Right lobe of liver (tissue), 6 donors: Measurements from ENCODE around the gene CHL1. TPM values are rescaled to one million over a fixed set of nuclear protein-coding genes. Genes with fewer than 3 reads are reported as not detected.

Experiments
- ATAC-seq, 4 donors: fragments of 200-7000 bp; cut with Tn5 transposase; one replicate each; pipeline ENCODE4 v1.9.1; 2020; ENCODE audit warnings: mild to moderate bottlenecking in 4 of 4, moderate library complexity in 4 of 4
- DNase-seq, 3 donors: peaks; one replicate each; pipeline ENCODE4 v3.0.0-alpha.2; 2020
- H3K27ac ChIP-seq, 3 donors: fragments of 200-600 bp; one replicate each; pipeline ENCODE4 v1.8.0; 2022
- H3K27me3 ChIP-seq, 2 donors: fragments of 200-600 bp; one replicate each; pipeline ENCODE4 v1.8.0; 2022
- H3K36me3 ChIP-seq, 4 donors: fragments of 200-600 bp; sonication (generic) in 1 of 4; one replicate each; pipeline versions ENCODE4 v1.5.1 to v1.8.0; 2017 to 2022; ENCODE audit warnings: control low read depth in 1 of 4
- H3K4me1 ChIP-seq, 4 donors: fragments of 200-600 bp; sonication (generic) in 1 of 4; one replicate each; pipeline versions ENCODE4 v1.5.1 to v1.8.0; 2017 to 2022; ENCODE audit warnings: control low read depth in 1 of 4
- H3K4me3 ChIP-seq, 3 donors: fragments of 200-600 bp; one replicate each; pipeline ENCODE4 v1.8.0; 2022
- H3K9me3 ChIP-seq, 4 donors: fragments of 200-600 bp; sonication (generic) in 1 of 4; one replicate each; pipeline versions ENCODE4 v1.5.1 to v1.8.0; 2017 to 2022; ENCODE audit warnings: control low read depth in 1 of 4
- CTCF ChIP-seq, 4 donors: fragments of 200-600 bp in 3 of 4; fragments of 450-650 bp in 1 of 4; IDR thresholded peaks; one replicate each; pipeline versions ENCODE4 v1.5.1 to v1.8.0; 2016 to 2022; ENCODE audit warnings: antibody characterized with exemption in 4 of 4, mild to moderate bottlenecking in 2 of 4
- POLR2A ChIP-seq: fragments of 450-650 bp; IDR thresholded peaks from one replicate; pipeline ENCODE4 v1.6.1; 2017; ENCODE audit warnings: antibody characterized with exemption, mild to moderate bottlenecking
- WGBS: methylation state at CpG from one replicate; pipeline ENCODE4 v1.1.6; 2018; ENCODE audit warnings: low coverage, low lambda C conversion rate; ENCODE audit not compliant: insufficient coverage; ENCODE audit errors: missing lambda C conversion rate; 5-methylcytosine and 5-hydroxymethylcytosine counted together
- intact Hi-C, 2 donors: fragments of 100-400 bp; cut with DNase I; formaldehyde crosslinking; loops; one replicate each; pipeline versions ENCODE4 v1.11.2 to v1.14.1; 2022
- total RNA-seq, 6 experiments: library from RNA; depleted of rRNA in 2 of 6; stranded (reverse); fragments of >200 nt in 2 of 6; fragmentation: NEBNext Ultra II Directional in 3 of 6; extraction: Animal tissue kit (Norgen Biotek cat#: 25700) in 3 of 6; gene quantifications; one replicate each; pipeline versions ENCODE4 v1.1.0 to v1.2.4, GENCODE V29; 2016 to 2023
- donor health status: DM: no; HTN: yes; CAD: no.
- donor health status: DM: no; HTN: no; CAD: no.
- donor health status: DM: no; HTN: no; CAD: no.
- donor health status: DM: no; HTN: yes; CAD: no.
- donor health status: DM: no; HTN: yes; CAD: no.

Gene CHL1
- total RNA-seq, 6 experiments from 2014 or later = 0.06 to 1.1 (median 0.86) TPM

GRCh38 chr3:425079-425478 is 228.5 kb downstream of the CHL1 start:
- no peak overlapping the region for H3K27ac ChIP-seq
- no peaks in the 10 kb centered on the region for H3K27me3 ChIP-seq
- ATAC-seq = no peak
- no peaks in the 10 kb centered on the region for H3K9me3 ChIP-seq
- H3K36me3 ChIP-seq = no peaks in the 10 kb centered on the region
- H3K4me1 ChIP-seq = no peaks in the 10 kb centered on the region
- intact Hi-C loops = no loop called here
- no peak for DNase-seq
- WGBS = 43% methylated on average over 3 of the region's 3 CpGs
- H3K4me3 ChIP-seq = no peak overlapping the region
- TF ChIP-seq POLR2A (no peak), CTCF (IDR thresholded peaks at IDR 0.05) (no peak)

- H3K36me3 ChIP-seq = no peaks in the 10 kb centered on the region
- no peak overlapping the region for H3K27ac ChIP-seq
- H3K9me3 ChIP-seq = no peaks in the 10 kb centered on the region
- no peaks in the 10 kb centered on the region for H3K4me1 ChIP-seq
- intact Hi-C loops = no loop called here
- H3K4me3 ChIP-seq = no peak overlapping the region
- ATAC-seq (no peak), DNase-seq (no peak)
- TF ChIP-seq POLR2A (no peak), CTCF (IDR thresholded peaks at IDR 0.05) (no peak)
- no peaks in the 10 kb centered on the region for H3K27me3 ChIP-seq
- 33% methylated on average over 1 of the region's 1 CpG for WGBS
Measured at GRCh38 chr3:426072-426471, 229.5 kb downstream of the CHL1 start.

DNA sequence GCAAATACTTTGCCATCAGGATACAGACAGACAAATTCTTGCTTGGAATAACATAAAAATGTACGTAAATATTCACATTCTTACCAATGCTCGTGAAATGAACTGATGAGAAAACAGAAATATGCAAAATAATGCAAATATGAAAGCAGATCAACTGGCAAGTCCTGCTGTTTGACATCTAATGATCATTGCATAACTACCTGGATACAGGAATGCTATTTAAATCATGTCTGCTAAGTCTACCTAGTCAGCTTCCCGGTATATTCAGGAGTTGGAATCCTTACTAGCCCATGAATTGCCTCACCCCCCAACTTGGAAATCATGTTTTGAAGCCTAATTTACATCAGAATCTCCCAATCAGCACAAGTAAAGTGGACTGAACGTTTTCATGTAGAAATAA is 230.6 kb downstream of the CHL1 start:
- intact Hi-C loops = no loop called here
- Histone ChIP-seq H3K9me3 (no peaks in the 10 kb centered on the region), H3K36me3 (no peaks in the 10 kb centered on the region), H3K4me3 (no peak overlapping the region), H3K27ac (no peak overlapping the region), H3K27me3 (no peaks in the 10 kb centered on the region), H3K4me1 (no peaks in the 10 kb centered on the region)
- 29% methylated on average over 4 of the region's 4 CpGs for WGBS
- TF ChIP-seq CTCF (IDR thresholded peaks at IDR 0.05) (no peak), POLR2A (no peak)
- ATAC-seq = no peak
- DNase-seq = no peak

DNA sequence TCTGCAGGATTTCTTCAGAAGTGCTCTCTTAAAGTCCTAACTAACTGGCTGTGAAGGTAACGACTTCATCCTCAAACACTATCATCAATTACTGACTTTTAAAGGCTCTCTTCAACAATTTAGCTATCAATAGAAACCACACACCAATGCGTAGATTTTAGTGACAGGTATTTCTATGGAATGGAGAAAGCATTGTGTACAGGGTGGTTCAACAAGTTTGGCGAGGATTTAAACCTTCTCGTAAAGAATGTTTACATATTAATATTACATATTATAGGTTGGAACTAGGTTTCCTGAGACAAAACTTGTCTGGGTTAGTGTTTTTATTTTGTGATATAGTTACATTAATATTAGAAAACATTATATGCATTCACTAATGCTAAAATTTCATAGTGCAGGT is 233.6 kb downstream of the CHL1 start:
- DNase-seq (no peak), ATAC-seq (no peak)
- Histone ChIP-seq H3K4me3 (no peak overlapping the region), H3K9me3 (no peaks in the 10 kb centered on the region), H3K27ac (no peak overlapping the region), H3K36me3 (no peaks in the 10 kb centered on the region), H3K27me3 (no peaks in the 10 kb centered on the region), H3K4me1 (no peaks in the 10 kb centered on the region)
- TF ChIP-seq POLR2A = no peak
- TF ChIP-seq CTCF (IDR thresholded peaks at IDR 0.05) = no peak
- intact Hi-C loops = no loop called here
- 59% methylated on average over 4 of the region's 4 CpGs for WGBS

GRCh38 chr3:435161-435560 is 238.6 kb downstream of the CHL1 start:
- WGBS = 21% methylated on average over 3 of the region's 3 CpGs
- Histone ChIP-seq H3K36me3 (no peaks in the 10 kb centered on the region), H3K27me3 (no peaks in the 10 kb centered on the region), H3K9me3 (no peaks in the 10 kb centered on the region), H3K4me3 (no peak overlapping the region), H3K27ac (no peak overlapping the region), H3K4me1 (no peaks in the 10 kb centered on the region)
- no peak for TF ChIP-seq POLR2A
- TF ChIP-seq CTCF (IDR thresholded peaks at IDR 0.05) = no peak
- no peak for DNase-seq
- ATAC-seq = no peak
- intact Hi-C loops = no loop called here
